ENCODE measurements around the gene TEX26.

The TEX26 gene

GRCh38 chr13:30932481-30933353, at the start of gene TEX26:
Gene TEX26 (plus strand): TSS chr13:30932656. CDS start chr13:30932716, 60 bp downstream.
- H3K27me3 ChIP-seq (ENCODE audit: control insufficient read depth in 1 of 2, insufficient read depth in 2 of 2, low read length in 2 of 2): peaks cover 0 to 10% of the 10 kb centered on the region in 2 donors
- H3K36me3 ChIP-seq (ENCODE audit: insufficient read depth, low read length): no peaks in the 10 kb centered on the region
- no peak within 1 kb of the TSS for H3K9ac ChIP-seq (ENCODE audit: low read length)
- H3K4me1 ChIP-seq (ENCODE audit: insufficient read depth, low read length): no peaks in the 10 kb centered on the region
- H3K27ac ChIP-seq (ENCODE audit: low read depth, low read length): no peak within 1 kb of the TSS
- no peaks in the 10 kb centered on the region for H3K9me3 ChIP-seq (ENCODE audit: low read length)
- no peak within 1 kb of the TSS for H3K4me3 ChIP-seq (ENCODE audit: low read depth in 1 of 2, low read length in 2 of 2)

GRCh38 chr13:30882996-30883766, 49.3 kb upstream of the TEX26 start:
- no peaks in the 10 kb centered on the region for H3K36me3 ChIP-seq (ENCODE audit: insufficient read depth, low read length)
- H3K4me3 ChIP-seq (ENCODE audit: low read depth in 1 of 2, low read length in 2 of 2): no peak overlapping the region
- no peaks in the 10 kb centered on the region for H3K9me3 ChIP-seq (ENCODE audit: low read length)
- H3K27me3 ChIP-seq (ENCODE audit: control insufficient read depth in 1 of 2, insufficient read depth in 2 of 2, low read length in 2 of 2): no peaks in the 10 kb centered on the region
- H3K4me1 ChIP-seq (ENCODE audit: insufficient read depth, low read length): peaks cover 26% of the 10 kb centered on the region
- H3K27ac ChIP-seq (ENCODE audit: low read depth, low read length): no peak overlapping the region
- no peak overlapping the region for H3K9ac ChIP-seq (ENCODE audit: low read length)

GRCh38 chr13:30884543-30884942, 47.9 kb upstream of the TEX26 start:
- Histone ChIP-seq H3K4me3 (ENCODE audit: low read depth in 1 of 2, low read length in 2 of 2) (no peak overlapping the region), H3K27ac (ENCODE audit: low read depth, low read length) (no peak overlapping the region), H3K9me3 (ENCODE audit: low read length) (no peaks in the 10 kb centered on the region), H3K4me1 (ENCODE audit: insufficient read depth, low read length) (peaks cover 26% of the 10 kb centered on the region), H3K36me3 (ENCODE audit: insufficient read depth, low read length) (no peaks in the 10 kb centered on the region), H3K9ac (ENCODE audit: low read length) (no peak overlapping the region), H3K27me3 (ENCODE audit: control insufficient read depth in 1 of 2, insufficient read depth in 2 of 2, low read length in 2 of 2) (no peaks in the 10 kb centered on the region)

- no peak overlapping the region for H3K4me3 ChIP-seq (ENCODE audit: low read depth in 1 of 2, low read length in 2 of 2)
- no peak overlapping the region for H3K9ac ChIP-seq (ENCODE audit: low read length)
- H3K27ac ChIP-seq (ENCODE audit: low read depth, low read length): no peak overlapping the region
- H3K27me3 ChIP-seq (ENCODE audit: control insufficient read depth in 1 of 2, insufficient read depth in 2 of 2, low read length in 2 of 2): no peaks in the 10 kb centered on the region
- H3K9me3 ChIP-seq (ENCODE audit: low read length): no peaks in the 10 kb centered on the region
- H3K36me3 ChIP-seq (ENCODE audit: insufficient read depth, low read length): no peaks in the 10 kb centered on the region
- H3K4me1 ChIP-seq (ENCODE audit: insufficient read depth, low read length): no peaks in the 10 kb centered on the region
Measured at GRCh38 chr13:30889196-30889690, 43.2 kb upstream of the TEX26 start.

- no peak overlapping the region for H3K4me3 ChIP-seq (ENCODE audit: low read depth in 1 of 2, low read length in 2 of 2)
- no peaks in the 10 kb centered on the region for H3K27me3 ChIP-seq (ENCODE audit: control insufficient read depth in 1 of 2, insufficient read depth in 2 of 2, low read length in 2 of 2)
- no peak overlapping the region for H3K9ac ChIP-seq (ENCODE audit: low read length)
- no peaks in the 10 kb centered on the region for H3K36me3 ChIP-seq (ENCODE audit: insufficient read depth, low read length)
- H3K9me3 ChIP-seq (ENCODE audit: low read length): no peaks in the 10 kb centered on the region
- H3K4me1 ChIP-seq (ENCODE audit: insufficient read depth, low read length): no peaks in the 10 kb centered on the region
- no peak overlapping the region for H3K27ac ChIP-seq (ENCODE audit: low read depth, low read length)
Measured at GRCh38 chr13:30892966-30893365, 39.5 kb upstream of the TEX26 start.

GRCh38 chr13:30895773-30896172, 36.7 kb upstream of the TEX26 start:
- Histone ChIP-seq H3K27me3 (ENCODE audit: control insufficient read depth in 1 of 2, insufficient read depth in 2 of 2, low read length in 2 of 2) (no peaks in the 10 kb centered on the region), H3K9me3 (ENCODE audit: low read length) (no peaks in the 10 kb centered on the region), H3K36me3 (ENCODE audit: insufficient read depth, low read length) (no peaks in the 10 kb centered on the region), H3K4me3 (ENCODE audit: low read depth in 1 of 2, low read length in 2 of 2) (no peak overlapping the region), H3K4me1 (ENCODE audit: insufficient read depth, low read length) (no peaks in the 10 kb centered on the region), H3K9ac (ENCODE audit: low read length) (no peak overlapping the region), H3K27ac (ENCODE audit: low read depth, low read length) (no peak overlapping the region)

GRCh38 chr13:30898070-30898469, 34.4 kb upstream of the TEX26 start:
- Histone ChIP-seq H3K27me3 (ENCODE audit: control insufficient read depth in 1 of 2, insufficient read depth in 2 of 2, low read length in 2 of 2) (no peaks in the 10 kb centered on the region), H3K9me3 (ENCODE audit: low read length) (no peaks in the 10 kb centered on the region), H3K27ac (ENCODE audit: low read depth, low read length) (no peak overlapping the region), H3K36me3 (ENCODE audit: insufficient read depth, low read length) (no peaks in the 10 kb centered on the region), H3K4me1 (ENCODE audit: insufficient read depth, low read length) (no peaks in the 10 kb centered on the region), H3K9ac (ENCODE audit: low read length) (no peak overlapping the region), H3K4me3 (ENCODE audit: low read depth in 1 of 2, low read length in 2 of 2) (no peak overlapping the region)

GRCh38 chr13:30898678-30899241, 33.7 kb upstream of the TEX26 start:
- Histone ChIP-seq H3K4me1 (ENCODE audit: insufficient read depth, low read length) (no peaks in the 10 kb centered on the region), H3K36me3 (ENCODE audit: insufficient read depth, low read length) (no peaks in the 10 kb centered on the region), H3K9me3 (ENCODE audit: low read length) (no peaks in the 10 kb centered on the region), H3K27me3 (ENCODE audit: control insufficient read depth in 1 of 2, insufficient read depth in 2 of 2, low read length in 2 of 2) (peaks cover 0 to 4% of the 10 kb centered on the region in 2 donors), H3K4me3 (ENCODE audit: low read depth in 1 of 2, low read length in 2 of 2) (no peak overlapping the region), H3K9ac (ENCODE audit: low read length) (no peak overlapping the region), H3K27ac (ENCODE audit: low read depth, low read length) (no peak overlapping the region)

- Histone ChIP-seq H3K4me3 (ENCODE audit: low read depth in 1 of 2, low read length in 2 of 2) (no peak overlapping the region), H3K9ac (ENCODE audit: low read length) (no peak overlapping the region), H3K9me3 (ENCODE audit: low read length) (no peaks in the 10 kb centered on the region), H3K27me3 (ENCODE audit: control insufficient read depth in 1 of 2, insufficient read depth in 2 of 2, low read length in 2 of 2) (peaks cover 8 to 9% of the 10 kb centered on the region in 2 donors), H3K27ac (ENCODE audit: low read depth, low read length) (no peak overlapping the region), H3K4me1 (ENCODE audit: insufficient read depth, low read length) (peaks cover under 1% of the 10 kb centered on the region), H3K36me3 (ENCODE audit: insufficient read depth, low read length) (no peaks in the 10 kb centered on the region)
Measured at GRCh38 chr13:30900436-30900835, 32.0 kb upstream of the TEX26 start.

- Histone ChIP-seq H3K36me3 (ENCODE audit: insufficient read depth, low read length) (no peaks in the 10 kb centered on the region), H3K9me3 (ENCODE audit: low read length) (no peaks in the 10 kb centered on the region), H3K27me3 (ENCODE audit: control insufficient read depth in 1 of 2, insufficient read depth in 2 of 2, low read length in 2 of 2) (peaks cover 13 to 16% of the 10 kb centered on the region in 2 donors), H3K9ac (ENCODE audit: low read length) (no peak overlapping the region), H3K4me1 (ENCODE audit: insufficient read depth, low read length) (peaks cover 6% of the 10 kb centered on the region), H3K4me3 (ENCODE audit: low read depth in 1 of 2, low read length in 2 of 2) (no peak overlapping the region), H3K27ac (ENCODE audit: low read depth, low read length) (no peak overlapping the region)
Measured at GRCh38 chr13:30900952-30901749, 31.3 kb upstream of the TEX26 start.

- no peak overlapping the region for H3K9ac ChIP-seq (ENCODE audit: low read length)
- H3K27ac ChIP-seq (ENCODE audit: low read depth, low read length): no peak overlapping the region
- no peaks in the 10 kb centered on the region for H3K9me3 ChIP-seq (ENCODE audit: low read length)
- H3K4me3 ChIP-seq (ENCODE audit: low read depth in 1 of 2, low read length in 2 of 2): no peak overlapping the region
- no peaks in the 10 kb centered on the region for H3K36me3 ChIP-seq (ENCODE audit: insufficient read depth, low read length)
- H3K4me1 ChIP-seq (ENCODE audit: insufficient read depth, low read length): peaks cover 6% of the 10 kb centered on the region
- H3K27me3 ChIP-seq (ENCODE audit: control insufficient read depth in 1 of 2, insufficient read depth in 2 of 2, low read length in 2 of 2): peaks cover 13 to 32% of the 10 kb centered on the region in 2 donors
Measured at GRCh38 chr13:30904043-30904442, 28.4 kb upstream of the TEX26 start.

All from muscle layer of colon (tissue), 2 donors.